IMR-90 (cell line): ENCODE results near the gene SLC2A11. TPM values are rescaled to one million over a fixed set of nuclear protein-coding genes. Genes with fewer than 3 reads are reported as not detected.

Experiments used
- ATAC-seq: fragments of 200-7000 bp; cut with Tn5 transposase; 2 replicates; pipeline ENCODE4 v1.9.1; 2020; ENCODE audit warnings: low read depth, mild to moderate bottlenecking, moderate library complexity
- BruUV-seq: library from RNA; stranded (reverse); fragments of 400-500 nt; replicated peaks from 2 replicates; lab custom pipeline; 2021; lab: Mats Ljungman, UMichigan
- CTCF ChIA-PET: fragments of 300-600 bp; formaldehyde crosslinking; extraction: SDS; loops from one replicate; lab custom pipeline; 2021; ENCODE audit warnings: antibody characterized with exemption; lab: Yijun Ruan, JAX
- POLR2A ChIA-PET: fragments of 300-600 bp; sonication (Branson Sonifier 250); formaldehyde crosslinking; loops from one replicate; lab custom pipeline; 2022; ENCODE audit warnings: antibody characterized with exemption; ENCODE audit not compliant: unreplicated experiment; lab: Charles Lee
- DNase-seq: peaks from one replicate; pipeline ENCODE4 v3.0.0; 2013
- H2AFZ ChIP-seq: replicated peaks from 2 replicates; pipeline ENCODE3; 2013; ENCODE audit warnings: low read length, mild to moderate bottlenecking; ENCODE audit not compliant: poor library complexity
- H2AK5ac ChIP-seq: 2 replicates; pipeline ENCODE4 v1.6.1; 2013; ENCODE audit warnings: low read depth, low read length, inconsistent platforms
- H2AK9ac ChIP-seq: replicated peaks from 2 replicates; pipeline ENCODE3; 2013; ENCODE audit warnings: mild to moderate bottlenecking, low read depth, low read length, moderate library complexity; ENCODE audit not compliant: poor library complexity
- H2BK120ac ChIP-seq: 2 replicates; pipeline ENCODE4 v1.6.1; 2013; ENCODE audit warnings: low read depth, low read length, inconsistent platforms
- H2BK15ac ChIP-seq: 3 replicates; pipeline ENCODE4 v1.6.1; 2013; ENCODE audit warnings: low read depth, low read length, inconsistent platforms
- H2BK20ac ChIP-seq: 2 replicates; pipeline ENCODE4 v1.6.1; 2013; ENCODE audit warnings: low read depth, mild to moderate bottlenecking, inconsistent platforms, low read length, moderate library complexity
- H2BK5ac ChIP-seq: 2 replicates; pipeline ENCODE4 v1.6.1; 2013; ENCODE audit warnings: mild to moderate bottlenecking, low read depth, low read length, inconsistent platforms; ENCODE audit not compliant: poor library complexity, severe bottlenecking
- H3K14ac ChIP-seq: replicated peaks from 2 replicates; pipeline ENCODE4 v1.6.1; 2013; ENCODE audit warnings: low read depth, low read length, inconsistent platforms
- H3K18ac ChIP-seq: 2 replicates; pipeline ENCODE4 v1.6.1; 2013; ENCODE audit warnings: low read depth, low read length, control low read depth
- H3K23ac ChIP-seq: 2 replicates; pipeline ENCODE4 v1.6.1; 2013; ENCODE audit warnings: low read depth, low read length, inconsistent platforms
- H3K27ac ChIP-seq: 2 replicates; pipeline ENCODE4 v1.5.1; 2013; ENCODE audit warnings: mild to moderate bottlenecking, control low read depth, low read length; ENCODE audit not compliant: insufficient read depth
- H3K27me3 ChIP-seq: 2 replicates; pipeline ENCODE4 v1.6.1; 2013; ENCODE audit warnings: low read length; ENCODE audit not compliant: control insufficient read depth, insufficient read depth
- H3K36me3 ChIP-seq: 2 replicates; pipeline ENCODE4 v1.6.1; 2013; ENCODE audit warnings: low read length, mixed read lengths; ENCODE audit not compliant: control insufficient read depth, insufficient read depth
- H3K4ac ChIP-seq: 2 replicates; pipeline ENCODE4 v1.6.1; 2013; ENCODE audit warnings: low read depth, low read length, inconsistent platforms
- H3K4me1 ChIP-seq: 2 replicates; pipeline ENCODE4 v1.6.1; 2013; ENCODE audit warnings: low read length, mixed read lengths; ENCODE audit not compliant: control insufficient read depth, insufficient read depth
- H3K4me2 ChIP-seq: 2 replicates; pipeline ENCODE4 v1.6.1; 2013; ENCODE audit warnings: low read depth, mild to moderate bottlenecking, control low read depth, low read length, moderate library complexity
- H3K4me3 ChIP-seq: 2 replicates; pipeline ENCODE4 v1.5.1; 2013; ENCODE audit warnings: low read depth, mild to moderate bottlenecking, control low read depth, low read length, moderate library complexity; ENCODE audit not compliant: insufficient read depth
- H3K56ac ChIP-seq: 2 replicates; pipeline ENCODE4 v1.6.1; 2013; ENCODE audit warnings: low read length, inconsistent platforms; ENCODE audit not compliant: insufficient read depth; ENCODE audit errors: extremely low read depth
- H3K79me1 ChIP-seq, 2 experiments: 2 replicates each; pipeline ENCODE4 v1.6.1; 2013; ENCODE audit warnings: low read length in 2 of 2, inconsistent platforms in 1 of 2, low read depth in 1 of 2
- H3K9ac ChIP-seq: 2 replicates; pipeline ENCODE4 v1.6.1; 2013; ENCODE audit warnings: low read depth, low read length, control low read depth
- H3K9me1 ChIP-seq: 2 replicates; pipeline ENCODE4 v1.6.1; 2013; ENCODE audit warnings: low read length, inconsistent platforms; ENCODE audit not compliant: insufficient read depth
- H3K9me3 ChIP-seq: 2 replicates; pipeline ENCODE4 v1.6.1; 2013; ENCODE audit warnings: low read length; ENCODE audit not compliant: control insufficient read depth, insufficient read depth
- H4K20me1 ChIP-seq: 2 replicates; pipeline ENCODE4 v1.6.1; 2013; ENCODE audit warnings: low read length, inconsistent platforms; ENCODE audit not compliant: insufficient read depth
- H4K5ac ChIP-seq: 2 replicates; pipeline ENCODE4 v1.6.1; 2013; ENCODE audit warnings: mild to moderate bottlenecking, low read depth, low read length, control low read depth
- H4K8ac ChIP-seq, 2 experiments: 2 replicates each; pipeline ENCODE4 v1.6.1; 2013; ENCODE audit warnings: low read depth in 2 of 2, low read length in 2 of 2, control low read depth in 1 of 2, inconsistent platforms in 1 of 2
- H4K91ac ChIP-seq: 2 replicates; pipeline ENCODE4 v1.6.1; 2013; ENCODE audit warnings: low read depth, low read length, inconsistent platforms; ENCODE audit not compliant: insufficient read depth
- CEBPB ChIP-seq: IDR thresholded peaks from 2 replicates; pipeline ENCODE4 v1.6.1; 2012; ENCODE audit warnings: low read depth, low read length, improper control_type of control experiment
- CHD1 ChIP-seq: IDR thresholded peaks from 2 replicates; pipeline ENCODE4 v1.6.1; 2012; ENCODE audit warnings: low read depth, low read length, improper control_type of control experiment
- MAFK ChIP-seq: IDR thresholded peaks from 2 replicates; pipeline ENCODE4 v1.6.1; 2012; ENCODE audit warnings: low read depth, low read length, improper control_type of control experiment
- MAZ ChIP-seq: IDR thresholded peaks from 2 replicates; pipeline ENCODE4 v1.6.1; 2012; ENCODE audit warnings: low read depth, mild to moderate bottlenecking, low read length, improper control_type of control experiment, moderate library complexity, borderline replicate concordance
- MXI1 ChIP-seq: IDR thresholded peaks from 2 replicates; pipeline ENCODE4 v1.6.1; 2012; ENCODE audit warnings: low read depth, mild to moderate bottlenecking, low read length, moderate library complexity, borderline replicate concordance
- NFE2L2 ChIP-seq: fragments of 150-350 bp; IDR thresholded peaks from 2 replicates; pipeline ENCODE4 v1.6.1; 2016; ENCODE audit warnings: low read depth, mild to moderate bottlenecking, low read length
- POLR2A ChIP-seq: IDR thresholded peaks from 2 replicates; pipeline ENCODE4 v1.6.1; 2012; ENCODE audit warnings: mild to moderate bottlenecking, low read depth, low read length
- RAD21 ChIP-seq: IDR thresholded peaks from 2 replicates; pipeline ENCODE4 v1.6.1; 2012; ENCODE audit warnings: low read length, improper control_type of control experiment
- RFX5 ChIP-seq: IDR thresholded peaks from 2 replicates; pipeline ENCODE4 v1.8.0; 2012; ENCODE audit warnings: low read depth, mild to moderate bottlenecking, low read length, moderate library complexity
- WGBS, 2 experiments: methylation state at CpG; one replicate each; pipeline versions ENCODE4 v1.1.5 to v1.1.7; 2013; ENCODE audit warnings: missing lambda C conversion rate in 2 of 2; ENCODE audit not compliant: insufficient read length in 1 of 2; ENCODE audit errors: extremely low coverage in 2 of 2; 5-methylcytosine and 5-hydroxymethylcytosine counted together
- dilution Hi-C: fragments of 300-500 bp; cut with HindIII; formaldehyde crosslinking; loops from one replicate; pipeline ENCODE4 v1.14.3; 2018; ENCODE audit warnings: low sequenced_read_pairs; ENCODE audit not compliant: unreplicated experiment
- in situ Hi-C: fragments of 300-500 bp; cut with MboI; formaldehyde crosslinking; loops from 3 replicates; pipeline ENCODE4 v1.14.3; 2019; ENCODE audit warnings: low sequenced_read_pairs, inconsistent platforms, mixed read lengths
- intact Hi-C: fragments of 100-400 bp; cut with micrococcal nuclease; formaldehyde crosslinking; loops from 2 replicates; pipeline ENCODE4 v1.10.0; 2022
- polyA plus RNA-seq, 3 experiments: library from polyadenylated mRNA; depleted of rRNA; stranded (reverse); fragments of >200 nt; gene quantifications; 2 replicates each; pipeline ENCODE4 v1.2.3, GENCODE V29; 2012; ENCODE audit warnings: low replicate concordance in 1 of 3
- total RNA-seq: library from RNA; depleted of rRNA; stranded (reverse); fragments of >200 nt; gene quantifications from 2 replicates; pipeline ENCODE4 v1.2.3, GENCODE V29; 2012
- TF ChIP-seq, protein P1 (sequence below): fragments of 150-350 bp; IDR thresholded peaks from 2 replicates; pipeline ENCODE4 v1.6.1; 2017; ENCODE audit warnings: mild to moderate bottlenecking, antibody characterized with exemption, low read length, low read depth
- TF ChIP-seq, protein P2 (sequence below): conservative IDR thresholded peaks from 2 replicates; pipeline ENCODE4 v1.5.1; 2012; ENCODE audit warnings: mild to moderate bottlenecking, low read depth, low read length, improper control_type of control experiment
- TF ChIP-seq, protein P3 (sequence below): fragments of 150-350 bp; IDR thresholded peaks from 2 replicates; pipeline ENCODE4 v1.6.1; 2016; ENCODE audit warnings: low read depth, mild to moderate bottlenecking, low read length, moderate library complexity, borderline replicate concordance

Gene SLC2A11
- total and polyA plus RNA-seq, 2 of the 4 experiments (the other 2 are of a cell fraction), result 3.2 to 8.7 TPM

- TF ChIP-seq, protein P1, sequence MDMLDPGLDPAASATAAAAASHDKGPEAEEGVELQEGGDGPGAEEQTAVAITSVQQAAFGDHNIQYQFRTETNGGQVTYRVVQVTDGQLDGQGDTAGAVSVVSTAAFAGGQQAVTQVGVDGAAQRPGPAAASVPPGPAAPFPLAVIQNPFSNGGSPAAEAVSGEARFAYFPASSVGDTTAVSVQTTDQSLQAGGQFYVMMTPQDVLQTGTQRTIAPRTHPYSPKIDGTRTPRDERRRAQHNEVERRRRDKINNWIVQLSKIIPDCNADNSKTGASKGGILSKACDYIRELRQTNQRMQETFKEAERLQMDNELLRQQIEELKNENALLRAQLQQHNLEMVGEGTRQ, result no peak
- TF ChIP-seq CHD1 (no peak), MAZ (no peak)
These were observed 31.9 kb downstream of the SLC2A11 start (continued) for GRCh38 chr22:23889620-23890019.

- dilution Hi-C loops (no loop called here), intact Hi-C loops (no loop called here), in situ Hi-C loops (no loop called here)
- no peak overlapping the region for H3K14ac ChIP-seq
- H3K23ac ChIP-seq, result no peak overlapping the region
- H2BK5ac ChIP-seq, result no peak overlapping the region
- peaks cover 21% of the 10 kb centered on the region for H3K9me1 ChIP-seq
- POLR2A ChIA-PET, result no interaction called here
- ATAC-seq, result no peak
- peaks cover 18% of the 10 kb centered on the region for H4K20me1 ChIP-seq
- H3K36me3 ChIP-seq, result peaks cover 13% of the 10 kb centered on the region
- H3K9ac ChIP-seq, result no peak overlapping the region
- CTCF ChIA-PET, result no interaction called here
- H2AFZ ChIP-seq, result no peak overlapping the region
- BruUV-seq, result no TSS peak
- no peak overlapping the region for H3K4me2 ChIP-seq
- no peaks in the 10 kb centered on the region for H3K27me3 ChIP-seq
- peaks cover 15% of the 10 kb centered on the region for H3K4me1 ChIP-seq
- no peak overlapping the region for H2AK5ac ChIP-seq
- no peak overlapping the region for H2BK120ac ChIP-seq
- H3K27ac ChIP-seq, result no peak overlapping the region
- no peak overlapping the region for H4K5ac ChIP-seq
- no peak overlapping the region for H3K4ac ChIP-seq
- no peak overlapping the region for H3K56ac ChIP-seq
- H3K18ac ChIP-seq, result no peak overlapping the region
- no peak overlapping the region for H2BK15ac ChIP-seq
- H4K8ac ChIP-seq, result no peak overlapping the region
- H3K79me1 ChIP-seq, result peaks cover 11 to 25% of the 10 kb centered on the region in 2 experiments
- H2BK20ac ChIP-seq, result no peak overlapping the region
- H3K4me3 ChIP-seq, result no peak overlapping the region
- no peaks in the 10 kb centered on the region for H3K9me3 ChIP-seq
- H2AK9ac ChIP-seq, result no peak overlapping the region
- 86% methylated on average over 1 of the region's 7 CpGs; no CpG with 5 or more reads in 1 of the 2 experiments for WGBS, 2 experiments
- H4K91ac ChIP-seq, result no peak overlapping the region
- no peak for DNase-seq
- TF ChIP-seq MXI1 (no peak), CHD1 (no peak), MAFK (no peak), RFX5 (no peak), RAD21 (no peak), POLR2A (no peak), MAZ (no peak), NFE2L2 (no peak), CEBPB (no peak)
- TF ChIP-seq, protein P2, sequence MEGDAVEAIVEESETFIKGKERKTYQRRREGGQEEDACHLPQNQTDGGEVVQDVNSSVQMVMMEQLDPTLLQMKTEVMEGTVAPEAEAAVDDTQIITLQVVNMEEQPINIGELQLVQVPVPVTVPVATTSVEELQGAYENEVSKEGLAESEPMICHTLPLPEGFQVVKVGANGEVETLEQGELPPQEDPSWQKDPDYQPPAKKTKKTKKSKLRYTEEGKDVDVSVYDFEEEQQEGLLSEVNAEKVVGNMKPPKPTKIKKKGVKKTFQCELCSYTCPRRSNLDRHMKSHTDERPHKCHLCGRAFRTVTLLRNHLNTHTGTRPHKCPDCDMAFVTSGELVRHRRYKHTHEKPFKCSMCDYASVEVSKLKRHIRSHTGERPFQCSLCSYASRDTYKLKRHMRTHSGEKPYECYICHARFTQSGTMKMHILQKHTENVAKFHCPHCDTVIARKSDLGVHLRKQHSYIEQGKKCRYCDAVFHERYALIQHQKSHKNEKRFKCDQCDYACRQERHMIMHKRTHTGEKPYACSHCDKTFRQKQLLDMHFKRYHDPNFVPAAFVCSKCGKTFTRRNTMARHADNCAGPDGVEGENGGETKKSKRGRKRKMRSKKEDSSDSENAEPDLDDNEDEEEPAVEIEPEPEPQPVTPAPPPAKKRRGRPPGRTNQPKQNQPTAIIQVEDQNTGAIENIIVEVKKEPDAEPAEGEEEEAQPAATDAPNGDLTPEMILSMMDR, result no peak
- TF ChIP-seq, protein P3, sequence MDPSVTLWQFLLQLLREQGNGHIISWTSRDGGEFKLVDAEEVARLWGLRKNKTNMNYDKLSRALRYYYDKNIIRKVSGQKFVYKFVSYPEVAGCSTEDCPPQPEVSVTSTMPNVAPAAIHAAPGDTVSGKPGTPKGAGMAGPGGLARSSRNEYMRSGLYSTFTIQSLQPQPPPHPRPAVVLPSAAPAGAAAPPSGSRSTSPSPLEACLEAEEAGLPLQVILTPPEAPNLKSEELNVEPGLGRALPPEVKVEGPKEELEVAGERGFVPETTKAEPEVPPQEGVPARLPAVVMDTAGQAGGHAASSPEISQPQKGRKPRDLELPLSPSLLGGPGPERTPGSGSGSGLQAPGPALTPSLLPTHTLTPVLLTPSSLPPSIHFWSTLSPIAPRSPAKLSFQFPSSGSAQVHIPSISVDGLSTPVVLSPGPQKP, result no peak
- TF ChIP-seq, protein P1, result no peak
These were observed 34.1 kb downstream of the SLC2A11 start for GRCh38 chr22:23891726-23892125.
